T-helper 1 cell treated with Interleukin-12 subunit alpha and Interleukin-12 subunit beta and Interleukin-4 antibody, amounts not matched to agents 30 ng/mL and 1 ng/mL, for 36 hours (primary cell): ENCODE data around the gene GPSM1. TPM values are rescaled to one million over a fixed set of nuclear protein-coding genes. Genes with fewer than 3 reads are reported as not detected.

Experiments
- intact Hi-C: fragments of 100-400 bp; cut with micrococcal nuclease; formaldehyde crosslinking; loops from one replicate; pipeline ENCODE4 v1.15.1; 2024
- total RNA-seq: library from RNA; stranded (reverse); gene quantifications from 2 replicates; pipeline ENCODE4 v1.2.3, GENCODE V29; 2022

Gene GPSM1
- total RNA-seq, 1 donor from 2014 or later, result 6.1 TPM

- intact Hi-C loops, result no loop called here
Measured at GRCh38 chr9:136372561-136373299, 45.4 kb downstream of the GPSM1 start.

DNA sequence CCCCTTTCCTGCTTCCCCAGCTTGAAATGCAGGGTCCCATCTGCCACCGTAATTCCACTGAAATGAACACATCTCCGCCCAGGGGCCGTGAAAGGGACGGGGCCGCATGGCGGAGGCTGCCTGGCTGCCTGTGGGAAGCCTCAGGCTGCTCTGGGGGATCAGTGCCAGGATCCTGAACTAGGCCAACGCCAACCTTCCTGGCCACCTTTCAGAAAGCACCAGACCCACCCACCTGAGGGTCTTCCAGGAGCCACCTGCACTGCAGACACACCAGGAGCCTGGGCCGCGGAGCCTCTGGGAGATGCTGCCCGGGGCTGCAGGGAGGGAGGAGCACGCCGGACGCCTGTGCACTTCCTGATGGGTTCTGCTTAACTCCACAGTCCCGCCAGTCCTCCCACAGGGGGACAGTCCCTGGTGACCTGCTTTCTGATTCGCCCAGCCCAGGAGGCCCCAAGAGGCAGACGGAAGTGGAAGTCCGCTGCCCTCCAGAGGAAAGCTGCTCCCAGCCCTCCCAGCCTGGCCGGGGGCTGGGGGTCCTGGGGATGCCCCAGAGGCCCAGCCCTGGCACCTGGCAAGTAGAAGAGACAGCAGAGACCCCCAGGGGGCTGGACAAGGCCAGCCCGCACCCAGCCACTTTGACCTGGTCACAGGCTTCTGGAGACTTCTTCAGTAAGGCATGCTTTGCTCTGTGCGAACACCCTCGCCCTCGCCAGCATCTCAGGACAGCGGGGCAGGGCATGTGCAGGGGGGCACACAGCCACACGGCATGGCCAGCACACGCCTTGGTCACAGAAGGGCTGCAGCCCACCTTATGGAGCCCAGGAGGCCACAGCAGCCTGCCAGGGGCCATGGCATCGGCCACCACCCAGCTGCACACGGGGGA lies 46.2 kb downstream of the GPSM1 start, which contains the start of gene CARD9:
Gene CARD9, minus strand, starts transcription at position 370 of the 883 bp plus-strand sequence. CDS start 1,591 bp downstream, outside the sequence.
- intact Hi-C loops, result no loop called here

DNA sequence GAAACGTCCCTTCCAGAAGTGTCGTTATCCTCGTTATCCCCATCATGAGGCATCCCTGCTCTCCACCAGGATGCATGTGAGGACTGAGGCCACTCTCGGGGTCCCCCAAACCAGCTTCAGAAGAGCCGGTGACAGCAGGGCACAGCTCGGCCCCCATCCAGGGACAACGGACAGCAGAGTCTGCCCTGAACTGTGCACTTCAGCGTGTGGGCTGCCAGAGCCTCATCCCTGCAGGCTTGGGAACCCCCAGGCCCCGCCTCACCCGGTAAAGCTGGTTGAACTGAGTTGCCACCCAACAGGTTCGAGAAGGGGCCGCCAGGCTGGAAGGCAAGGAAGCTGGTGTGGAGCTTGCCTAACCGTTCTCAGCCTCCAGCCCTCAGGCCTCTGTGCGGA lies 46.8 kb downstream of the GPSM1 start:
- intact Hi-C loops, result no loop called here

DNA sequence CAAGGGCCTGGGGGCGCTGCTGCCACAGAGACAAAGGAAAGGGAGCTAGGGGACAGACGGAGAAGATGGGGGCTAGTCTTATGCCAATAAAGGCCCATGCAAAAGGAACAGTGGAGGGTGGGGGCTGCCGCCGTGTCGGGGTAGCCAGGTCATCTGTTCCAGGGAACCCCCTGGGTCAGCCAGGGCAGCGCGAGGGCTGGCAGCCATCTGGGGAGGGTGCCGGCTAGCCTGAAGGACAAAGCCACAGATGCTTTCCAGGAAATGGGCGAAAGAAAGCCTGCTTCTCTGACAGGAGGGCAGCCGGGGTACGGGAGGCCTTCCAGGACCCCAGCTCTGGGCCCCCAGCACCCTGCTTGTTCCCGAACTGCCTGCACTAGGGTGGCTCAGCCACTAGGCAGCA lies 47.8 kb downstream of the GPSM1 start:
- intact Hi-C loops, result no loop called here

DNA sequence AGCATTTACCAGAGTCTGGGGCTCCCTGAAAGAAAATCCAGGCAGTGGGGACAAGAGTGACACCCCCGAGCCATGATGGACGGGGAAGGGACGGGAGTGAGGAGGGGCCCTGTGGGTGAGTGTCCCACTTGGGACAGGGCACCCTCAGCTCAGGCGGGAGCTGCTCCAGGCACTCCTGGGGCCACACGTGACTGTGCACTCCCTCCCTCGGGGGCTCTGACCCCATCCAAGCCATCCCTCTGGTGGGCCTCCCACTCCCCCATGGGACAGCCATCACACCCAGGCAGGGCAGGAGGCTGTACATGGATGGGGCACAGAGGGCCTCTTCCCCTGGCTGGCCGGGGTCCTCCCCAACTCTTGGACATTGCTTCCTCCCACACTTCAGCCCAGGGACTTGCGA lies 49.1 kb downstream of the GPSM1 start:
- intact Hi-C loops, result no loop called here

DNA sequence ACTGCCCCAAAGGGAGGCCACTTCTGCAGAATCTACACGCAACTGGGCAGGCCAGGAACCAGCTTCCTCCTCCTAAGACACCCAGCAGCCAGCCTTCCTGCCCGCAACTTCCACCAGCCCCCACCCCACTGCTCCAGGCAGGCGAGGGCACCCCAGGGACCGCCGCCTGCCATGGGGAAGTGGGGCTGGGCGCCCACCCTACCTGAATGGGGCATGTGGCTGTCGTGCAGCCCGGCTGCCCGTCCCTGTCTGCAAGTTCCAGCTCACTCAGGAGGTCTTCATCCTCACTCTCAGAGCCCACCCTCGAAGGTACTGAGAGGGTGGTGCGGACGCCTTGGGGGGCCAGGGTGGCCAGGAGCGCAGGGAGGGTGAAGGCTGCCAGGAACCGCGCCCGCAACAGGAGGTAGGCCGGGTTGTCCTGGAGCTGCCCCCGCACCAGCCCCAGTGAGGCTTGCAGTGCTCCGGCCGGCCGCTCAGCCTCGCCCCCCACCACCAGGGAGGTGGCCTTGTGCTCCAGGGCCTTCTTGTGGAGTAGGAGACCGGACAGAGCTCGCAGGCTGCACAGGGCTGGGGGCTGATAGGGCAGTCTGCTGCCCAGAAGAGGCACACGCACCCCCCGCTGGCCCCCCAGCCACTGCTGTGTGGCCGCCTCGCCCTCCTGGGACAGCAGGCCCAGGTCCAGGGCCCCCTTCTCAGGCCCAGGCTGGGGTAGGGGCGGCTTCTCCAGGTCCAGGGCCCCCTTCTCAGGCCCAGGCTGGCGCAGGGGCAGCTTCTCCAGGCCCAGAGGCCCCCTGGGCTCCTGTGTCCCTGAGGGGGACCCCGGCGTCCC lies 50.2 kb downstream of the GPSM1 start:
- intact Hi-C loops, result no loop called here

GRCh38 chr9:136378170-136379002 lies 51.0 kb downstream of the GPSM1 start:
- intact Hi-C loops, result no loop called here

GRCh38 chr9:136379003-136379287 lies 51.6 kb downstream of the GPSM1 start:
- intact Hi-C loops, result no loop called here

DNA sequence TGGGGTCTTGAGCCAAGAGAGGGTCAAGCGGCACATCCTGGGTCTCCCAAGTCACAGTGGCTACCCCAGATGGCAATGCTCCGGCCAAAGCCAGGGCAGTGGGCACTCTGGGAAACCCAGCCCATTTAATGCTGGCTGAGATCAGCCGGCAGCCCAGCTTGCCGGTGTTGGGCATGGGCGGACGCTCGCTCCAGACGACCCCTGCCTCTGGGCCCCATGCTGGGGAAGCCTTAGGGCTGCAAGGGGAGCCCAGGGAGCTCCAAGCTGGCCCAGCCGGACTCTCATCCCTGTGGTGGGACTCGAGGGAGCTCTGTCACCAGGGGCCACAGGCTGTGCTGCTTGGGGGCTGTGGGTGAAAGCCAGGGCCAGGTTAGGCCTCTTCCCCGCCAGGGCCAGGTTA lies 52.1 kb downstream of the GPSM1 start:
- intact Hi-C loops, result no loop called here

DNA sequence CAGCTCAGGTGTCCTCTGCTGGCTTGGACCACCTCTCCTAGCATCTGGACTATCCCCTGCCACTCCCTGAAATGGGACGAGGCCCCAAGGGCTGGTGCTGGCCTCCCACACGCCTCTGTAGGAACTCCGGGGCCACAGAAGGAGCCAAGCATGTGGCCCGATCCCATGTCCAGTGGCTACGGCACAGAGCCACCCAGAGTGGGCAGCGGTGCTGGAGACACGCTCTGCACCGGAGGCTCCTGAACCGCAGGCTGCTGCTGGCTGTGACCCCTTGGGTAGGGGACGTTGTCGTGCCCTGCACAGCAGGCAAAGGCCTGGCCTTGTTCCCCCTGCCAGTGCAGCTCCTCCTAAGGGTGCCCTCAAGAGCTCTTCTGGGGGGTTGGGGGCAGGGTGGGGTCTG lies 52.6 kb downstream of the GPSM1 start:
- intact Hi-C loops, result no loop called here

GRCh38 chr9:136380381-136380780 lies 53.0 kb downstream of the GPSM1 start:
- intact Hi-C loops, result no loop called here

DNA sequence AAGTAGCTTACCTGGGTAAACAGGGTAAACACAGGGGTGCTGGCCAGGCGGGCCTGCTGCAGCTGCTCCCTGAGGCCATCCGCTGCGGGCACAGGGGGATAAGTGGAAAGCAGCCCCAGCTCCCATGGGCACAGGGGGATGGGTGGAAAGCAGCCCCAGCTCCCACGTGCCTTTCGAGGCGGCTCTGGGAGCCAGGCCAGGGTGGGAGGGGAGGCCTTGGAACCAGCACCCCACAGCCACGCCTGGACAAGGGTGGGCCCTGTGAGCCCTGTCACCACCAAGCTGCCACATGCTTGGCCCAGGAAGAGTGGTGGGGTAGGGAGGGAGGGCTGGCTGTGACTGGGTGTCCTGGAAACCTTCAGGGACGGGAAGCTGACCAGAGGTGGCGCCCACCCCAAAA lies 54.0 kb downstream of the GPSM1 start:
- intact Hi-C loops, result no loop called here

DNA sequence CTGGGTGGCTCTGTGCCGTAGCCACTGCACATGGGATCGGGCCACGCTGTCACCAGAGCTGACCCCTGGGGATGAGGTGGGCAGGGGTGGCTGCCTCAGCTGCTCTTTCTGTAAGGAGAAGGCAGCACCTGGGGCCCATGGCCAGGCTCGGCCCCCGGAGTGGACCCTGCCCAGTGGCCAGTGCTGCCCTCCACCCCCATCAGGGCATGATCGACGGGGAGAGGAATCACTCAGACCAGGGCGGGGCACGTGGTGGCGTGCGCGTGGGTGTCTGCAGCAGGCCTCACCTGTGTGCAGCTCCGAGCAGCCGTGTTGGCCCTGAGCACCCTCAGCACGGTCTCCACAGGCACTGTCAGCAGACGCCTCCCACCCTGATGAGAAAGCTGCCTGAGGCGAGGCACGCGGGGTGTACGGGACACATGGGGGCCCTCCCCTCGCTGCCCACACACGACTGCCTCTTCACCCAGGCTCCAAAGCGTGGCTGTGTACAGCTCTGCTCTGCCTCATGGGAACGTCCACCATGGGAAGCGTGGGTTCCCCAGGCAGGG lies 54.7 kb downstream of the GPSM1 start:
- intact Hi-C loops, result no loop called here

DNA sequence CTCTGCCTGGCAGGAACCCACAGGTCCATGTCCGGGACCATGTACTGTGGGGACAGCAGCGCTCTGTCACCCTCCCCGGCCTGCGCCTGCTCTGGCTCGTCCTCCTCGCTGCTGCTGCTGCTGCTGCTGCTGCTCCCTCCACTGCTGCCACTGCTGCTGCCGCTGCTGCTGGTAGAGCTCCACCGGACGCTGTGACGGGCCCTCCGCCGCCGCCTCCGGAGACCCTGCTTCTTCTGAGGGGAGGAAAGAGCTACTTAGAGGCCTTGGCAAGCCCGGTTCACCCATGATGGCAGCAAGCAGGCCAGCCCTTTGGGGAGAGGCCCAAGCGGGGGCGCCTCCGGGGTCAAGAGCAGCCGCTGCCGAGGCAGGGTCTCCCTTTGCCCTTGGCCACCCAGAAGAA lies 56.1 kb downstream of the GPSM1 start:
- intact Hi-C loops, result no loop called here

DNA sequence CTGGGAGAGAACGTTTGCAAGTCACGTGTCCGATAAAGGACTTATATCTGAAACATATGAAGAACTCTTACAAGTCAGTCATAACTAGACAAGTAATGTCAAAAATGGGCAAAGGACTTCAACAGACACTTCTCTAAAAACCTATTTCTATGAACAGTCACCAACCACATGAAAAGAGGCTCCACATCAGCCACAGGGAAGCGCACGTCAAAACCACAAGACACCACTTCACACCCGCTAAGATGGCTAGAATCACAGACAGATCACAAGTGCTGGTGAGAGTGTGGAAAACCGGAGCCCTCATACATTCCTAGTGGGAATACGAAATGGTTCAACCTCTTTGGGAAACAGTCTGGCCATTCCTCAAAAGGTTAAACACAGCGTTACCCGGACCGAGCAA lies 57.7 kb downstream of the GPSM1 start:
- intact Hi-C loops, result loop anchor here (1.0 kb wide), 2 partner anchors 18 to 22 kb away; partner anchors contain the start of gene DNLZ

GRCh38 chr9:136386018-136386417 lies 58.7 kb downstream of the GPSM1 start:
- intact Hi-C loops, result no loop called here

GRCh38 chr9:136387217-136387616 lies 59.9 kb downstream of the GPSM1 start:
- intact Hi-C loops, result no loop called here

- intact Hi-C loops, result no loop called here
Measured at GRCh38 chr9:136389396-136389795, 62.1 kb downstream of the GPSM1 start.

DNA sequence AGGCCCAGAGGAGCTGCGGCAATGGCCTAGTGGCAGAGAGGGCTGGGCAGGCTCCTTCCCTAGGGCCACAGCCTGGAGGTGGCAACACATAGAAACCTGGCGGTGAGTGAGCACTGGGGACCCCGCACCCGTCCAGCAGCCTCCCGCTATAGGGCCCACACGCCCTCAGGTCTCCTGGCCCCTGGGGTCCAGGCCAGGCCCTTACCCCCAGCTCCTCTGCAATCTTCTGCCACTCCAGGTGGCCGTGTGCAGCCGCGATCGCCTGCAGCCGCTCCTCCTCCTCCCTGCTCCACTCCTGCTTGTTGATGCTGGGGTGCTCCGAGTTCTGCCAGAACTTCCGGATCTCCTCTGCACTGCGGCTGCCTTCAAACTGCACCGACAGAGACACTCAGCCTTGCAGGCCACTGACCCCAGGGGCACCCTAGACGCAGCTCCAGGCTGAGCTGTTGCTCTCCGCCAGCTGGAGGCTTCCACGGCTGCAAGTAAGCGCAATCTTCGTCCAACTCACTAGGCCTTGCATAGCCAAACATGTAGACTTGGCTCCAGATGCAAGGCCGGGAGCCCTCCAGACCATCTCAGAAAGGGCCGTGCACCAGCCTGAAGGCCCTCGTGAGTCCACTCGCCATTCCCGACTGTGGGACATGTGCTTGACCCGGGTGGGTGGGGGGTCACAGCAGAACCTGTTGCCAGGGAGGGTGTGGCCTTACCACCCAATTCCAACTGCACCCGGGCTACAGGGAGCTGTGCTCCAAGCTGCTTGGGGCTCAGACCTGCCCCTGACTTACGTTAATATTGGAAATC lies 64.6 kb downstream of the GPSM1 start:
- intact Hi-C loops, result no loop called here
